CD14-positive monocyte (primary cell): Measurements from ENCODE around the gene ZNF776. TPM values are rescaled to one million over a fixed set of nuclear protein-coding genes. Genes with fewer than 3 reads are reported as not detected.

Experiments
- DNase-seq, 3 donors: peaks; one replicate each; pipeline ENCODE4 v3.0.0-alpha.2; 2011 to 2022
- H2AFZ ChIP-seq: 2 replicates; pipeline ENCODE4 v1.6.0; 2012; ENCODE audit warnings: mild to moderate bottlenecking, low read depth, low read length, inconsistent platforms; ENCODE audit not compliant: insufficient read depth, poor library complexity, severe bottlenecking
- H3K27ac ChIP-seq, 2 donors: 1 replicate in 1 of 2; 2 replicates in 1 of 2; pipeline ENCODE4 v1.5.1; 2012 to 2013; ENCODE audit warnings: low read length in 2 of 2, control low read depth in 1 of 2, inconsistent platforms in 1 of 2, low read depth in 1 of 2, mild to moderate bottlenecking in 1 of 2
- H3K27me3 ChIP-seq, 2 donors: one replicate each; pipeline versions ENCODE4 v1.6.0 to v1.6.1; 2011 to 2013; ENCODE audit warnings: low read length in 2 of 2; ENCODE audit not compliant: control insufficient read depth in 2 of 2, insufficient read depth in 2 of 2
- H3K36me3 ChIP-seq, 2 donors: replicated peaks in 1 of 2; 1 replicate in 1 of 2; 2 replicates in 1 of 2; pipeline versions ENCODE4 v1.5.1 to v1.6.1; 2012 to 2013; ENCODE audit warnings: low read length in 2 of 2, control low read depth in 1 of 2, inconsistent platforms in 1 of 2, mild to moderate bottlenecking in 1 of 2; ENCODE audit not compliant: insufficient read depth in 2 of 2, control insufficient read depth in 1 of 2
- H3K4me1 ChIP-seq, 2 donors: 1 replicate in 1 of 2; 2 replicates in 1 of 2; pipeline versions ENCODE4 v1.5.1 to v1.6.1; 2012 to 2013; ENCODE audit warnings: low read length in 2 of 2, control low read depth in 1 of 2, inconsistent platforms in 1 of 2, mild to moderate bottlenecking in 1 of 2, moderate library complexity in 1 of 2; ENCODE audit not compliant: insufficient read depth in 2 of 2, control insufficient read depth in 1 of 2
- H3K4me2 ChIP-seq: replicated peaks from 2 replicates; pipeline ENCODE3; 2012; ENCODE audit warnings: low read length, moderate library complexity, mild to moderate bottlenecking; ENCODE audit not compliant: poor library complexity, severe bottlenecking; ENCODE audit errors: extremely low read depth
- H3K4me3 ChIP-seq, 3 experiments: fragments of 200-600 bp in 1 of 3; sonication (generic) in 1 of 3; replicated peaks in 1 of 3; 1 replicate in 2 of 3; 2 replicates in 1 of 3; pipeline ENCODE4 v1.5.1; 2011 to 2013; ENCODE audit warnings: low read length in 3 of 3, mild to moderate bottlenecking in 3 of 3, control low read depth in 2 of 3, low read depth in 2 of 3, inconsistent platforms in 1 of 3, moderate library complexity in 1 of 3
- H3K79me2 ChIP-seq: 2 replicates; pipeline ENCODE4 v1.6.0; 2012; ENCODE audit warnings: mild to moderate bottlenecking, control low read depth, inconsistent platforms, low read length, moderate library complexity; ENCODE audit not compliant: insufficient read depth
- H3K9ac ChIP-seq: 2 replicates; pipeline ENCODE4 v1.6.0; 2017; ENCODE audit warnings: low read length, mild to moderate bottlenecking; ENCODE audit not compliant: insufficient read depth, poor library complexity, severe bottlenecking
- H3K9me3 ChIP-seq, 2 donors: replicated peaks in 1 of 2; 1 replicate in 1 of 2; 2 replicates in 1 of 2; pipeline versions ENCODE4 v1.5.1 to v1.6.1; 2012 to 2013; ENCODE audit warnings: low read length in 2 of 2, control low read depth in 1 of 2; ENCODE audit not compliant: control insufficient read depth in 1 of 2, insufficient read depth in 1 of 2
- H4K20me1 ChIP-seq: 2 replicates; pipeline ENCODE4 v1.6.0; 2012; ENCODE audit warnings: mild to moderate bottlenecking, low read length, control low read depth, moderate library complexity; ENCODE audit not compliant: insufficient read depth
- H3K27ac Mint-ChIP-seq, 7 donors: one replicate each; pipeline ENCODE4 v1.8.0; 2020; ENCODE audit warnings: mild to moderate bottlenecking in 7 of 7, mixed read lengths in 7 of 7, moderate library complexity in 6 of 7, inconsistent platforms in 2 of 7
- H3K27me3 Mint-ChIP-seq, 3 donors: one replicate each; pipeline ENCODE4 v1.8.0; 2021 to 2022; ENCODE audit warnings: low read depth in 3 of 3, mild to moderate bottlenecking in 3 of 3, mixed read lengths in 3 of 3, moderate library complexity in 3 of 3, inconsistent platforms in 1 of 3
- H3K36me3 Mint-ChIP-seq, 2 donors: one replicate each; pipeline ENCODE4 v1.8.0; 2020; ENCODE audit warnings: mixed read lengths in 2 of 2, inconsistent platforms in 1 of 2, mild to moderate bottlenecking in 1 of 2
- H3K4me1 Mint-ChIP-seq: one replicate; pipeline ENCODE4 v1.8.0; 2020; ENCODE audit warnings: mild to moderate bottlenecking, mixed read lengths
- H3K4me3 Mint-ChIP-seq, 2 donors: one replicate each; pipeline ENCODE4 v1.8.0; 2020; ENCODE audit warnings: mild to moderate bottlenecking in 2 of 2, mixed read lengths in 2 of 2, moderate library complexity in 1 of 2
- H3K9me3 Mint-ChIP-seq, 7 donors: one replicate each; pipeline ENCODE4 v1.8.0; 2020 to 2022; ENCODE audit warnings: mixed read lengths in 7 of 7, mild to moderate bottlenecking in 6 of 7, moderate library complexity in 6 of 7, inconsistent platforms in 2 of 7
- CTCF ChIP-seq: fragments of 200-600 bp; IDR thresholded peaks from one replicate; pipeline ENCODE4 v1.8.0; 2022; ENCODE audit warnings: antibody characterized with exemption, mild to moderate bottlenecking
- WGBS: methylation state at CpG from one replicate; pipeline ENCODE4 v1.1.5; 2013; ENCODE audit warnings: missing lambda C conversion rate; ENCODE audit not compliant: insufficient coverage; 5-methylcytosine and 5-hydroxymethylcytosine counted together
- intact Hi-C, 2 donors: fragments of 100-400 bp; cut with micrococcal nuclease; formaldehyde crosslinking; loops; one replicate each; pipeline versions ENCODE4 v1.15.0 to v1.15.1; 2023
- polyA plus RNA-seq, 3 donors: library from polyadenylated mRNA; depleted of rRNA in 1 of 3; unstranded in 2 of 3; stranded (reverse) in 1 of 3; fragments of 300-500 nt in 2 of 3; fragments of >200 nt in 1 of 3; fragmentation: Illumina TruSeq in 2 of 3; gene quantifications; 1 replicate in 2 of 3; 2 replicates in 1 of 3; pipeline ENCODE4 v1.2.3, GENCODE V29; 2012 to 2021

The ZNF776 gene
- polyA plus RNA-seq, 3 donors: 1.9 to 4.4 (median 2.9) TPM

GRCh38 chr19:57807541-57807940, 60.9 kb downstream of the ZNF776 start:
- no peaks in the 10 kb centered on the region for H4K20me1 ChIP-seq
- no peak overlapping the region for H3K4me2 ChIP-seq
- Mint-ChIP-seq H3K4me1 (peaks cover 31% of the 10 kb centered on the region), H3K36me3 (peaks cover 40 to 66% of the 10 kb centered on the region in 2 donors), H3K4me3 (no peak overlapping the region), H3K9me3 (no peaks in the 10 kb centered on the region), H3K27ac (no peak overlapping the region), H3K27me3 (peaks cover 0 to 6% (median 0%) of the 10 kb centered on the region in 3 donors)
- no peak overlapping the region for H3K9ac ChIP-seq
- H2AFZ ChIP-seq: no peak overlapping the region
- DNase-seq: no peak
- H3K9me3 ChIP-seq: no peaks in the 10 kb centered on the region
- intact Hi-C loops: no loop called here
- peaks cover 18 to 55% of the 10 kb centered on the region in 2 donors for H3K36me3 ChIP-seq
- H3K4me1 ChIP-seq: peaks cover 14 to 16% of the 10 kb centered on the region in 2 donors
- no peak overlapping the region for H3K27ac ChIP-seq
- H3K27me3 ChIP-seq: no peaks in the 10 kb centered on the region
- WGBS: 83% methylated on average over 1 of the region's 2 CpGs
- H3K4me3 ChIP-seq: no peak overlapping the region
- no peaks in the 10 kb centered on the region for H3K79me2 ChIP-seq
- no peak for TF ChIP-seq CTCF

Other genes starting within 250 kb of the ZNF776 start
- 1 to 10 TPM in 1 of 3 donors, under 1 TPM in 2; 0.87 to 1.6 (median 0.92) TPM for gene ZNF773, start 246.9 kb upstream of the ZNF776 start, polyA plus RNA-seq
- gene ZNF549, start 219.5 kb upstream of the ZNF776 start, polyA plus RNA-seq: 1 to 10 TPM in 1 of 3 donors, under 1 TPM in 2; 0.54 to 1.5 (median 0.74) TPM
- 1 to 10 TPM in 1 of 3 donors, under 1 TPM in 2; 0.25 to 2.7 (median 0.65) TPM for gene ZNF550, start 187.0 kb upstream of the ZNF776 start, polyA plus RNA-seq
- 1 to 10 TPM in 2 of 3 donors, under 1 TPM in 1; 0.48 to 2.1 (median 1.4) TPM for gene ZNF416, start 167.9 kb upstream of the ZNF776 start, polyA plus RNA-seq
- 1 to 10 TPM in 2 of 3 donors, under 1 TPM in 1; 0.51 to 1.1 (median 1.0) TPM for gene ZIK1, start 162.7 kb upstream of the ZNF776 start, polyA plus RNA-seq
- gene ZNF530, start 146.9 kb upstream of the ZNF776 start, polyA plus RNA-seq: 1 to 10 TPM in 1 of 3 donors, under 1 TPM in 2; 0.72 to 1.3 (median 0.84) TPM
- 1 to 10 TPM; 2.2 to 5.4 (median 3.3) TPM for gene ZNF134, start 132.6 kb upstream of the ZNF776 start, polyA plus RNA-seq
- 10 to 100 TPM in 1 of 3 donors, 1 to 10 TPM in 2; 4.5 to 13.9 (median 6.1) TPM for gene ZNF211, start 113.6 kb upstream of the ZNF776 start, polyA plus RNA-seq
- not detected for gene ZSCAN4, start 77.9 kb upstream of the ZNF776 start, polyA plus RNA-seq
- gene ZNF551, start 64.8 kb upstream of the ZNF776 start, polyA plus RNA-seq: 1 to 10 TPM; 1.1 to 3.3 (median 2.3) TPM
- gene ZNF154, start 37.6 kb upstream of the ZNF776 start, polyA plus RNA-seq: under 1 TPM in 1 of 3 donors, not detected in 2; 0.52 TPM
- gene ZNF671, start 19.2 kb upstream of the ZNF776 start, polyA plus RNA-seq: 1 to 10 TPM; 4.0 to 4.8 (median 4.5) TPM
- gene ZNF586, start 22.9 kb downstream of the ZNF776 start, polyA plus RNA-seq: 10 to 100 TPM in 2 of 3 donors, 1 to 10 TPM in 1; 7.7 to 10.5 (median 10.2) TPM
- 1 to 10 TPM; 2.0 to 4.3 (median 2.9) TPM for gene ZNF552, start 68.1 kb downstream of the ZNF776 start, polyA plus RNA-seq
- 1 to 10 TPM in 1 of 3 donors, under 1 TPM in 2; 0.18 to 6.6 (median 0.56) TPM for gene ZNF587B, start 83.5 kb downstream of the ZNF776 start, polyA plus RNA-seq
- gene ZNF587, start 103.0 kb downstream of the ZNF776 start, polyA plus RNA-seq: 10 to 100 TPM in 1 of 3 donors, 1 to 10 TPM in 1, under 1 TPM in 1; 0.41 to 15.0 (median 2.9) TPM
- 1 to 10 TPM; 2.5 to 6.3 (median 3.8) TPM for gene ZNF814, start 142.2 kb downstream of the ZNF776 start, polyA plus RNA-seq
- gene ZNF417, start 169.8 kb downstream of the ZNF776 start, polyA plus RNA-seq: 1 to 10 TPM in 1 of 3 donors, under 1 TPM in 2; 0.39 to 6.8 (median 0.70) TPM
- 1 to 10 TPM in 1 of 3 donors, under 1 TPM in 1, not detected in 1; 0.74 to 1.4 TPM for gene ZNF418, start 188.6 kb downstream of the ZNF776 start, polyA plus RNA-seq
- 1 to 10 TPM in 1 of 3 donors, under 1 TPM in 2; 0.51 to 1.3 (median 0.85) TPM for gene ZNF256, start 200.9 kb downstream of the ZNF776 start, polyA plus RNA-seq
- not detected for gene C19orf18, start 227.7 kb downstream of the ZNF776 start, polyA plus RNA-seq